SK-N-SH (cell line): ENCODE data around the gene GPC5. TPM values are rescaled to one million over a fixed set of nuclear protein-coding genes. Genes with fewer than 3 reads are reported as not detected.
A peak's percentile ranks its signal among the peaks of the same experiment; 100 is the strongest.

Experiments used
- CTCF ChIA-PET: fragments of 300-600, 350-600 bp; formaldehyde crosslinking; extraction: SDS; loops from one replicate; lab custom pipeline; 2021; lab: Yijun Ruan, JAX
- POLR2A ChIA-PET: fragments of 350-600 bp; sonication (Branson Sonifier 250); formaldehyde crosslinking; extraction: SDS; loops from one replicate; lab custom pipeline; 2020; ENCODE audit warnings: antibody characterized with exemption, inconsistent platforms; lab: Yijun Ruan, JAX
- DNase-seq: peaks from one replicate; pipeline ENCODE4 v3.0.0; 2012
- H2AFZ ChIP-seq: fragments of 200-600 bp; sonication (generic); 2 replicates; pipeline ENCODE4 v1.8.1; 2016; ENCODE audit warnings: antibody characterized with exemption, mild to moderate bottlenecking, low read depth
- H3F3A ChIP-seq: fragments of 200-600 bp; sonication (generic); replicated peaks from 2 replicates; pipeline ENCODE3; 2016; ENCODE audit warnings: antibody characterized with exemption, mild to moderate bottlenecking; ENCODE audit not compliant: insufficient read depth
- H3K27ac ChIP-seq, 2 experiments: fragments of 200-500 bp in 1 of 2; fragments of 200-600 bp in 1 of 2; sonication (Bioruptor generic) in 1 of 2; sonication (generic), shearing (Covaris generic) in 1 of 2; 2 replicates each; pipeline versions ENCODE4 v1.5.1 to v1.6.1; 2014 to 2016; ENCODE audit warnings: low read depth in 2 of 2, inconsistent platforms in 1 of 2, low read length in 1 of 2, mild to moderate bottlenecking in 1 of 2, mixed read lengths in 1 of 2
- H3K27me3 ChIP-seq: fragments of 200-600 bp; sonication (generic), shearing (Covaris generic); 2 replicates; pipeline ENCODE4 v1.6.1; 2016; ENCODE audit warnings: mixed run types; ENCODE audit not compliant: insufficient read depth
- H3K36me3 ChIP-seq, 2 experiments: fragments of 200-500 bp in 1 of 2; fragments of 200-600 bp in 1 of 2; sonication (Bioruptor generic) in 1 of 2; sonication (generic) in 1 of 2; replicated peaks in 1 of 2; 2 replicates each; pipeline versions ENCODE3 to v1.5.1; 2014 to 2016; ENCODE audit warnings: low read length in 1 of 2, mild to moderate bottlenecking in 1 of 2; ENCODE audit not compliant: insufficient read depth in 2 of 2, control insufficient read depth in 1 of 2
- H3K4me1 ChIP-seq, 2 experiments: fragments of 200-500 bp in 1 of 2; fragments of 200-600 bp in 1 of 2; sonication (Bioruptor generic) in 1 of 2; sonication (generic), shearing (Covaris generic) in 1 of 2; 2 replicates each; pipeline versions ENCODE4 v1.5.1 to v1.6.1; 2014 to 2016; ENCODE audit warnings: low read depth in 1 of 2, low read length in 1 of 2, mixed run types in 1 of 2; ENCODE audit not compliant: insufficient read depth in 2 of 2, control insufficient read depth in 1 of 2
- H3K4me2 ChIP-seq: fragments of 200-600 bp; sonication (generic), shearing (Covaris generic); 2 replicates; pipeline ENCODE4 v1.6.1; 2017; ENCODE audit warnings: mixed run types
- H3K4me3 ChIP-seq, 2 experiments: fragments of 200-500 bp in 1 of 2; fragments of 200-600 bp in 1 of 2; sonication (Bioruptor generic) in 1 of 2; sonication (generic), shearing (Covaris generic) in 1 of 2; 2 replicates each; pipeline versions ENCODE4 v1.5.1 to v1.8.1; 2014 to 2016; ENCODE audit warnings: low read depth in 2 of 2, inconsistent platforms in 1 of 2, low read length in 1 of 2, mild to moderate bottlenecking in 1 of 2, mixed read lengths in 1 of 2, moderate library complexity in 1 of 2
- H3K79me2 ChIP-seq: fragments of 200-600 bp; sonication (generic); 2 replicates; pipeline ENCODE4 v1.8.1; 2017; ENCODE audit warnings: mild to moderate bottlenecking; ENCODE audit not compliant: insufficient read depth
- H3K9ac ChIP-seq: fragments of 200-600 bp; sonication (generic); 2 replicates; pipeline ENCODE4 v1.6.1; 2017; ENCODE audit warnings: mixed run types
- H3K9me2 ChIP-seq: fragments of 200-600 bp; sonication (generic); 2 replicates; pipeline ENCODE4 v1.6.1; 2017; ENCODE audit warnings: mixed run types
- H3K9me3 ChIP-seq: fragments of 200-600 bp; sonication (generic); 2 replicates; pipeline ENCODE4 v1.6.1; 2017; ENCODE audit warnings: mixed run types, mild to moderate bottlenecking, moderate library complexity
- H4K20me1 ChIP-seq: fragments of 200-600 bp; sonication (generic); 2 replicates; pipeline ENCODE4 v1.6.1; 2017; ENCODE audit warnings: mild to moderate bottlenecking, mixed run types; ENCODE audit not compliant: insufficient read depth
- CHD2 ChIP-seq: fragments of 150-350 bp; IDR thresholded peaks from 2 replicates; pipeline ENCODE4 v1.6.1; 2018; ENCODE audit warnings: low read length; ENCODE audit not compliant: partially characterized antibody
- ELF1 ChIP-seq: IDR thresholded peaks from 2 replicates; pipeline ENCODE4 v1.4.0; 2012
- EP300 ChIP-seq, 2 experiments: IDR thresholded peaks; 2 replicates each; pipeline versions ENCODE4 v1.4.0 to v1.6.1; 2012; ENCODE audit warnings: borderline replicate concordance in 1 of 2, low read depth in 1 of 2, low read length in 1 of 2
- FOSL2 ChIP-seq: IDR thresholded peaks from 2 replicates; pipeline ENCODE4 v1.4.0; 2012; ENCODE audit warnings: low read depth, mild to moderate bottlenecking, moderate library complexity, borderline replicate concordance
- FOXJ3 ChIP-seq: sonication (generic); formaldehyde crosslinking; IDR thresholded peaks from 2 replicates; pipeline ENCODE4 v1.5.1; 2020; ENCODE audit warnings: mild to moderate bottlenecking, missing genetic modification reagents
- FOXM1 ChIP-seq: IDR thresholded peaks from 2 replicates; pipeline ENCODE4 v1.4.0; 2012; ENCODE audit warnings: low read depth, mild to moderate bottlenecking
- GABPA ChIP-seq: IDR thresholded peaks from 2 replicates; pipeline ENCODE4 v1.4.0; 2012; ENCODE audit warnings: low read depth, mild to moderate bottlenecking
- GATA2 ChIP-seq: sonication (generic); formaldehyde crosslinking; IDR thresholded peaks from 2 replicates; pipeline ENCODE4 v1.5.0; 2020; ENCODE audit warnings: mild to moderate bottlenecking, missing genetic modification reagents
- IRF3 ChIP-seq: fragments of 150-350 bp; IDR thresholded peaks from 2 replicates; pipeline ENCODE4 v1.6.1; 2016; ENCODE audit warnings: mild to moderate bottlenecking, low read depth, low read length
- JUND ChIP-seq: IDR thresholded peaks from 2 replicates; pipeline ENCODE4 v1.4.0; 2012
- MEF2A ChIP-seq: IDR thresholded peaks from 2 replicates; pipeline ENCODE4 v1.4.0; 2012; ENCODE audit warnings: low read depth, borderline replicate concordance
- NFIC ChIP-seq: IDR thresholded peaks from 2 replicates; pipeline ENCODE4 v1.4.0; 2012; ENCODE audit warnings: borderline replicate concordance
- NRF1 ChIP-seq: IDR thresholded peaks from 2 replicates; pipeline ENCODE4 v1.6.1; 2012; ENCODE audit warnings: low read depth, mild to moderate bottlenecking, low read length
- PBX3 ChIP-seq: IDR thresholded peaks from 2 replicates; pipeline ENCODE4; 2012
- POLR2AphosphoS5 ChIP-seq: IDR thresholded peaks from 2 replicates; pipeline ENCODE4 v1.6.1; 2012; ENCODE audit warnings: low read depth, low read length
- RCOR1 ChIP-seq: fragments of 150-350 bp; IDR thresholded peaks from 2 replicates; pipeline ENCODE4 v1.6.1; 2017; ENCODE audit warnings: antibody characterized with exemption, low read length
- RFX5 ChIP-seq: IDR thresholded peaks from 2 replicates; pipeline ENCODE4 v1.6.1; 2012; ENCODE audit warnings: mild to moderate bottlenecking, improper control_type of control experiment, low read length
- SIN3A ChIP-seq: IDR thresholded peaks from 2 replicates; pipeline ENCODE4 v1.6.1; 2012; ENCODE audit warnings: low read depth, mild to moderate bottlenecking, low read length, moderate library complexity, borderline replicate concordance
- SMC3 ChIP-seq: IDR thresholded peaks from 2 replicates; pipeline ENCODE4 v1.6.1; 2012; ENCODE audit warnings: low read depth, low read length, improper control_type of control experiment
- TAF1 ChIP-seq: IDR thresholded peaks from 2 replicates; pipeline ENCODE4 v1.6.1; 2012; ENCODE audit warnings: low read depth, mild to moderate bottlenecking, low read length, moderate library complexity, borderline replicate concordance
- TCF12 ChIP-seq: IDR thresholded peaks from 2 replicates; pipeline ENCODE4 v1.4.0; 2012
- YY1 ChIP-seq: IDR thresholded peaks from 2 replicates; pipeline ENCODE4 v1.4.0; 2012; ENCODE audit warnings: low read depth, mild to moderate bottlenecking
- WGBS: methylation state at CpG from one replicate; pipeline ENCODE4 v1.1.6; 2017; ENCODE audit warnings: low lambda C conversion rate; 5-methylcytosine and 5-hydroxymethylcytosine counted together
- polyA plus RNA-seq, 3 experiments: library from polyadenylated mRNA; depleted of rRNA; stranded (reverse); fragments of >200 nt; gene quantifications; 2 replicates each; pipeline ENCODE4 v1.2.3, GENCODE V29; 2012
- TF ChIP-seq, protein P1 (sequence below): IDR thresholded peaks from 2 replicates; pipeline ENCODE4 v1.4.0; 2012; ENCODE audit warnings: low read depth, borderline replicate concordance
- TF ChIP-seq, protein P2 (sequence below): fragments of 150-350 bp; IDR thresholded peaks from 2 replicates; pipeline ENCODE4 v1.6.1; 2017; ENCODE audit warnings: antibody characterized with exemption, low read length, low read depth, borderline replicate concordance

The GPC5 gene
- polyA plus RNA-seq, 1 of the 3 experiments (the other 2 are of a cell fraction), result 0.03 TPM

GRCh38 chr13:92221916-92222315 is 823.5 kb downstream of the GPC5 start (continued):
- TF ChIP-seq, protein P1, sequence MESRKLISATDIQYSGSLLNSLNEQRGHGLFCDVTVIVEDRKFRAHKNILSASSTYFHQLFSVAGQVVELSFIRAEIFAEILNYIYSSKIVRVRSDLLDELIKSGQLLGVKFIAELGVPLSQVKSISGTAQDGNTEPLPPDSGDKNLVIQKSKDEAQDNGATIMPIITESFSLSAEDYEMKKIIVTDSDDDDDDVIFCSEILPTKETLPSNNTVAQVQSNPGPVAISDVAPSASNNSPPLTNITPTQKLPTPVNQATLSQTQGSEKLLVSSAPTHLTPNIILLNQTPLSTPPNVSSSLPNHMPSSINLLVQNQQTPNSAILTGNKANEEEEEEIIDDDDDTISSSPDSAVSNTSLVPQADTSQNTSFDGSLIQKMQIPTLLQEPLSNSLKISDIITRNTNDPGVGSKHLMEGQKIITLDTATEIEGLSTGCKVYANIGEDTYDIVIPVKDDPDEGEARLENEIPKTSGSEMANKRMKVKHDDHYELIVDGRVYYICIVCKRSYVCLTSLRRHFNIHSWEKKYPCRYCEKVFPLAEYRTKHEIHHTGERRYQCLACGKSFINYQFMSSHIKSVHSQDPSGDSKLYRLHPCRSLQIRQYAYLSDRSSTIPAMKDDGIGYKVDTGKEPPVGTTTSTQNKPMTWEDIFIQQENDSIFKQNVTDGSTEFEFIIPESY, result no peak

- POLR2A ChIA-PET, result no interaction called here
- no peaks in the 10 kb centered on the region for H3K4me1 ChIP-seq
- no peaks in the 10 kb centered on the region for H3F3A ChIP-seq
- CTCF ChIA-PET, result interaction anchor here (1.3 kb wide), 1 partner anchor 8 kb away, joined by 3 read pairs; no protein-coding TSS in a partner anchor
- no peak overlapping the region for H3K4me2 ChIP-seq
- no peak for DNase-seq
- 34% methylated on average over 5 of the region's 5 CpGs for WGBS
- H4K20me1 ChIP-seq, result no peaks in the 10 kb centered on the region
- no peaks in the 10 kb centered on the region for H3K79me2 ChIP-seq
- no peak overlapping the region for H3K4me3 ChIP-seq
- H3K36me3 ChIP-seq, result no peaks in the 10 kb centered on the region
- no peaks in the 10 kb centered on the region for H3K9me3 ChIP-seq
- TF ChIP-seq CHD2 (no peak), JUND (peak; percentile 36), EP300 (IDR thresholded peaks at IDR 0.05; ENCODE audit: borderline replicate concordance in 1 of 2, low read depth in 1 of 2, low read length in 1 of 2) (peak in 1 of 2 experiments; percentile 36; a peak in 1 of 4 replicates), POLR2AphosphoS5 (peak; percentile 24; the same call in 1 of the 2 replicates), PBX3 (peak; percentile 62), SIN3A (no peak), FOSL2 (peak; percentile 14; the same call in 1 of the 2 replicates), TCF12 (peak; percentile 89), RCOR1 (no peak), FOXM1 (0 out of 2 replicates have a peak, but pooled peaks have one; percentile 25)
- no peak overlapping the region for H3K27ac ChIP-seq
- no peak overlapping the region for H2AFZ ChIP-seq
- no peak overlapping the region for H3K9ac ChIP-seq
- no peaks in the 10 kb centered on the region for H3K27me3 ChIP-seq
- H3K9me2 ChIP-seq, result no peaks in the 10 kb centered on the region
Observed at GRCh38 chr13:92224052-92224821, 825.8 kb downstream of the GPC5 start.

DNA sequence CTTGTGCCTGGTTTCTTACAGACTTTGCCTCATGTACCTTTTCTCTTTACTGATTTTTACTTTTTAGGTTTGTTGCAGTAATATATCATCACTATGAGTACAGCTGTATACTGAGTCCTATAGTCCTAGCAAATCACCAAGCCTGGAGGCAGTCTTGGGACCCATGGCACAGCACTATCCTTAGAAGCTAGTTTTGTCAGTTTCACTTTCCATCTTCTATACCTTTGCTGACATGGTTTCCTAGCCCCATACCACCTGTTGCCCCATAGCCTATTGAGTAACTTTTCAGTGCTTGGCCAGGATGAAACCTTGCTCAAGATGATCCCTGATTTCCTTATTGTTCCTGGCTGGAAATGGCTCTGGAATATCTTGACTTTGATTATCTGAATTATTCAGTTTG is 826.4 kb downstream of the GPC5 start:
- Histone ChIP-seq H3K4me2 (no peak overlapping the region), H3K27me3 (no peaks in the 10 kb centered on the region), H3K9me3 (no peaks in the 10 kb centered on the region), H3K4me3 (no peak overlapping the region), H4K20me1 (no peaks in the 10 kb centered on the region), H3K27ac (no peak overlapping the region), H3F3A (no peaks in the 10 kb centered on the region), H3K9me2 (no peaks in the 10 kb centered on the region), H3K4me1 (no peaks in the 10 kb centered on the region), H2AFZ (no peak overlapping the region), H3K79me2 (no peaks in the 10 kb centered on the region), H3K9ac (no peak overlapping the region), H3K36me3 (no peaks in the 10 kb centered on the region)
- ChIA-PET CTCF (interaction anchor here (1.3 kb wide), 1 partner anchor 9 kb away, joined by 3 read pairs; no protein-coding TSS in a partner anchor), POLR2A (no interaction called here)
- no peak for DNase-seq
- TF ChIP-seq NRF1, result no peak
- TF ChIP-seq, protein P2, sequence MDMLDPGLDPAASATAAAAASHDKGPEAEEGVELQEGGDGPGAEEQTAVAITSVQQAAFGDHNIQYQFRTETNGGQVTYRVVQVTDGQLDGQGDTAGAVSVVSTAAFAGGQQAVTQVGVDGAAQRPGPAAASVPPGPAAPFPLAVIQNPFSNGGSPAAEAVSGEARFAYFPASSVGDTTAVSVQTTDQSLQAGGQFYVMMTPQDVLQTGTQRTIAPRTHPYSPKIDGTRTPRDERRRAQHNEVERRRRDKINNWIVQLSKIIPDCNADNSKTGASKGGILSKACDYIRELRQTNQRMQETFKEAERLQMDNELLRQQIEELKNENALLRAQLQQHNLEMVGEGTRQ, result no peak
- no peak for TF ChIP-seq GATA2
- no peak for TF ChIP-seq NFIC
- TF ChIP-seq IRF3, result no peak
- TF ChIP-seq ELF1, result no peak
- TF ChIP-seq FOSL2, result no peak
- TF ChIP-seq SMC3, result no peak
- TF ChIP-seq YY1, result no peak
- no peak for TF ChIP-seq TAF1
- TF ChIP-seq RFX5, result no peak
- TF ChIP-seq GABPA, result no peak
- no peak for TF ChIP-seq MEF2A
- no peak for TF ChIP-seq FOXJ3
